ENCODE measurements around the gene TSSK2.
"Not testable (repeated sequence)": the region's sequence is repeated elsewhere in the genome, so short reads cannot be mapped to it uniquely, and the experiment has no call there.

Gene TSSK2

DNA sequence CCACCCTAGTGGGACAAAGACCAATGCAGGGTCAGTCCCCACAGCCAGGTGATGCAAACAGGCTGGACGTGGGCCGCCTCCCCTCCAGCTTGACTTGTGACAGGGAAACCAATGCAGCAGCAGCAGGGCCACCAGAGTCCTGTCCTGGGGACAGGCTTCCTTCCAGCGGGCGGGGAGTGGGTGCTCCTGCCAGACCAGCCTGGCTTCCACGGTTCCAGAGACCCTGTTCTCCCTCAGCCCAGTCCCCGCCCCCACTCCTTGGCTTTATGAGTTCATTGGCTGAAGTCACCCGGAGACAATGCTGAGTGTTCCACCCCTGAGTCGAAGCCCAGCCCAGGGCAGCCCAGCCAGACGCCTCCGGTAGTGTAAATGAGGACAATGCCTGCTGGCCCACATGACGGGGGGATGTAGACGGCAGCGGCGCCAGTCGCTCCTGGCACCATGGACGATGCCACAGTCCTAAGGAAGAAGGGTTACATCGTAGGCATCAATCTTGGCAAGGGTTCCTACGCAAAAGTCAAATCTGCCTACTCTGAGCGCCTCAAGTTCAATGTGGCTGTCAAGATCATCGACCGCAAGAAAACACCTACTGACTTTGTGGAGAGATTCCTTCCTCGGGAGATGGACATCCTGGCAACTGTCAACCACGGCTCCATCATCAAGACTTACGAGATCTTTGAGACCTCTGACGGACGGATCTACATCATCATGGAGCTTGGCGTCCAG is at the start of gene TSSK2:
Gene TSSK2, plus strand, starts transcription at position 350 of the 726 bp plus-strand sequence. Its CDS starts 92 bp downstream, at position 442.
- no peak for DNase-seq

DNA sequence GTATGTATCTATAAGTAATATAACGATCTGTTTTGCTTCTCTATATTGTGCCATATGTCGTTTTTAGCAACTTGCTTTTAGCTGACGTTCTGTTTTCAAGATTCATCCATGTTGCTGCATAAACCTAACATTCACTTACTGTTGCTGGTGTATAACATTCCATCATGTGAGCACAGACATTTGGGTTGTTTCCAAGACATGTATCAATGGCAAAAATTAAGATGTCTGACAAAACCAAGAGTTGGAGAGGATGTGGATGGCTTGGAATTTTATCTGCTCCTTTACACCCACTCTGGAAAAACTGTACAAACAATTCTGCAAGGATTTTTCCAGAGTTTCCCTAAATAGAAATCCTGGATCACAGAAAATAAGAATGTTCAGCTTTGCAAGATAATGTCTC is 49.8 kb upstream of the TSSK2 start:
- no peak for DNase-seq

DNA sequence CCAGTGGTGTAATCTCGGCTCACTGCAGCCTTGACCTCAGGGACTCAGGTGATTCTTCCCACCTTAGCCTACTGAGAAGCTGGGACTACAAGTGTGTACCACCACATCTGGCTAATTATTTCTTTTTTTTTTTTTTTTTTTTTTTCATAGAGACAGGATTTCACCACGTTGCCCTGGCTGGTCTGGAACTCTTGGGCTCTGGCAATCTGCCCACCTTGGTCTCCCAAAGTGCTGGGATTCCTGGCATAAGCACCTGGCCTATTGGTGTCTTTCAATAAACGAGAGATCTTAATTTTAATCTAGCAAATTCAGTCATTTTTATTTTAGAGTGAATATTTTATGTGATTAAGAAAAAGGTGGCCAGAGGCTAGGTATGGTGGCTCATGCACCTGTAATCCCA is 49.0 kb upstream of the TSSK2 start:
- DNase-seq, result no peak

GRCh38 chr22:19082793-19083192 is 48.3 kb upstream of the TSSK2 start:
- no peak for DNase-seq

- not testable (repeated sequence) for DNase-seq
Measured at GRCh38 chr22:19084126-19084525, 47.0 kb upstream of the TSSK2 start.

DNA sequence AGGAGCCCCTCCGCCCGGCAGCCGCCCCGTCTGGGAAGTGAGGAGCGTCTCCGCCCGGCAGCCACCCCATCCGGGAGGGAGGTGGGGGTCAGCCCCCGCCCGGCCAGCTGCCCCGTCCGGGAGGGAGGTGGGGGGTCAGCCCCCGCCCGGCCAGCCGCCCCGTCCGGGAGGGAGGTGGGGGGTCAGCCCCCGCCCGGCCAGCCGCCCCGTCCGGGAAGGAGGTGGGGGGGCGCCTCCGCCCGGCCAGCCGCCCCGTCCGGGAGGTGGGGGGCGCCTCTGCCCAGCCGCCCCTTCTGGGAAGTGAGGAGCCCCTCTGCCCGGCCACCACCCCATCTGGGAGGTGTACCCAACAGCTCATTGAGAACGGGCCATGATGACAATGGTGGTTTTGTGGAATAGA is 46.5 kb upstream of the TSSK2 start:
- DNase-seq, result not testable (repeated sequence)

DNA sequence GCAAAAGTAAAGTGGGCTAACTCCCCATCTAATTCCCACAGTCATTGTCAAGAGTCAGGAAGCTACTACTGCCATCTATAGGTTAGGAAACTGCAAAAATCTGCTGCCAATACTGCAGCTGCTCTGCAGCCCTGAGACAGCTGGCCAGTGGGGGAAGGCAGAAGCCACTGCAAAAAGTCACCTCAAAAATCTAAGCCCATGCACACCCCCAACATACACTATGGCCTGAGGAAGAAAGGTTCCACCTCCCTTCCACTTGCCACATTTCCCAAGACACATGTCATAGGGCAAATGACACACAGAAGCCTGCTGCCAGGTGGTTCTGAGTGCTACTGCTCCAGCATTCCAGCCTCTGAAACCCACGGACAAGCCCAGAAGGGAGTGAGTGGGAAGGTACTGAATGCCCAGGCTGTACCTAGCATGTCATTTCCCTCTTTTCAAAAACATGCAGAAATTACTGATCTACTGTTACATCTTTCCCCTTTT is 45.8 kb upstream of the TSSK2 start:
- DNase-seq, result no peak

DNA sequence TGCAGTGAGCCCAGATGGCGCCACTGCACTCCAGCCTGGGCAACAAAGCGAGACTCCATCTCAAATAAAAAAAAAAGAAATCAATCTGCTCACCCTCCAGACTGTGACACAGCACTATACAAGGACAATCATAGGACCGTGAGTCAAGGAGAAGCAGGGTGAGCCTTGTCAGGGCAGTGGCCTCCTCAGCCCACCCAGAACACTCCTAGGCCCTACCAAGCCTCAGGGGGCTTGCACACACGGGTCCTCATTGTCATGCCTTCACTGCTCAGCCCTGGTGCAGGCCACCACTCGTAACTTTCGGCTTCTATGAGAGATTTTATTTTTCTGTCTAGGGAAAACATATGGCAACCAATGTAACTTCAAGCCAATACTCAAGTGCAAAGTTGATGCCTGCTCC is 44.7 kb upstream of the TSSK2 start:
- no peak for DNase-seq

DNA sequence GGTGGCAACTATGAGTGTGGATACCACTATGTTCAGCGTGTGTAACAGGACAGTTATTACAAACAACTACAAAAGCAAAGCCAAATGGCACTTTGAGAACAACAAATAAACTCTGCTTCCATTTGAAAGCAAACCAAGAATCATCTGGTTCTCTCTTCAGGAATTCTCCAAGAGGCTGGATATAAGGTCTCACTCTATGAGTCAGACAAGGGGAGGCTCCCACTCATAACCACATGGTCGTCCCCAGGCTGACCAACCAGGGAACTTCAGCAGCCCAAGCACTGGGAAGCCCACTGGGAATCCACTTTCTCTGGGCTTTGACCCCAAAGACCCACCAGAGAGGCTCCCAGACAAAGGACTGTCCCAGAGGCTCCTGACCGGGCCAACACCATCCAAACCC is 44.2 kb upstream of the TSSK2 start:
- DNase-seq, result no peak

DNA sequence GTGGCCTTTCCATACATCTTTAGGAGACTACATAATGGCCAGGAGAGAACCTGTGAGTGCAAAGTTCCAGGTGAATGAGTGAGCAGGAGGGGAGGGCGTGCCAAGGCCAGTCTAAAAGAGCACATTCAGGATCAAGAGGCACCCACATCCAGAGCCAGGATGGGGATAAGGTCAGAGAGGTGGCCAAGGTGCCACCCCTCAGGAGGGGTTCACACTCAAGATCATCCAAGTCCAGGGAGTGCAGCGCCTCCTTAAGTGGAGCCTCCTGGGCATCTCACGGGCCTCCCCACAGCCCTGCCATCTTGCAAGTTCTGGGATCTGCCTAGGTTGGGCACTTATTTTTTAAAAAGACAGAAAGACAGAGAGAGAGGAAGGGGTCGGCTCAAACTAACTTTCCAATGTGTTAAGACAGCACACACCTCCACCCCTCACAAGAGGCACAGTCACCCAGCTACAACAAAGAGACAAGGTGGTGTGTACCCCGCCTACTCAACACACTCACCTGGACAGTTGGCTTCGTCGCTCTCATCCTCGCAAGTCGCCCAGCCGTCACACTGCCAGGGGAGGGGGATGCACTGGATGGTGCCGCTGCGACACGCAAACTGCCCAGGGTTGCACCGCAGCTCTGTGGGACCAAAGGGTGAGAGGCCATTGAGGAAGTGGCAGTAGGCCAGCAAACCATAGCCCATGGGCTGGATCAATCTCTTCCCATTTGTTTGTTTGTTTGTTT is 42.1 kb upstream of the TSSK2 start:
- no peak for DNase-seq

DNA sequence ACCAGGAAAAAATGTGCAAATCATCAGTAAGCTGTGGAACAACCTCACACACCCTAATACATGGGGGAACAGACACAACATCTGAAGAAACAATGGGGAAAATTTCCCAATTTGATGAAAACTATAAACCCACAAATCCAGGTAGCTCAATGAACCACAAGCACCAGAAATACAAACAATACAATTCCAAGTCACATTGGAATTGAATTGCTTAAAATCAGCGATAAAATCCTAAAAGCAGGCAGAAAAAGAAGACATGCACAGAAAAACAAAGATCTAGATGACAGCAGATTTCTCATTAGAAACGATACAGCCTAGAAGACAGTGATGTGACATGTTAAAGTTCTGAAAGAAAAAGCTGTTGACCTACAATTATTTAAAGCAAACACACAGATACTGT is 40.9 kb upstream of the TSSK2 start:
- no peak for DNase-seq

GRCh38 chr22:19090586-19091127 is 40.5 kb upstream of the TSSK2 start:
- no peak for DNase-seq

- DNase-seq, result no peak
Measured at GRCh38 chr22:19092725-19093124, 38.4 kb upstream of the TSSK2 start.

DNA sequence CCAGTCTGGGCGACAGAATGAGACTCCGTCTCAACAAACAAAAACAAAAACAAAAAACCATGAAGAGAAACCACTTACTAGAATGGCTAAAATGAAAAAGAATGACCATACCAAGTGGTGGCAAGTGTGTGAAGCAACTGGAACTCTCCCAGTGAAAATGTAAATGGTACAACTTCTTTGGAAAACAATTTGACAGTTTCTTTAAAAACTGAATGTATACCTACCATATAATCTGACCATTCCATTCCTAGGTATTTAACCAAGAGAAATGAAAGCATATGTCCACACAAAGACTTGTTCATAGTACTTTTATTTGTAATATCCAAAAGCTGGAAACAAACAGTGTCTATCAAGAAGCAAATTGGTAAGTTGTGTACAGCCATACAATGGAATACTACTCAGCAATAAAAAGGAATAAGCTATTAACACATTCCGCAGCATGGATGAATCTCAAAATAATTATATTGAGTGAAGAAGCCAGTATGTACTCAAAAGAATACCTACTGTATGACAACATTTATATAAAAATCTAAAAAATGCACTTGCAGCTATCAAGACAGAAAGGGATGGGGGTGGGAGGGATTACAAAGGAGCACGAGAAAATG is 36.6 kb upstream of the TSSK2 start:
- no peak for DNase-seq

GRCh38 chr22:19096555-19096954 is 34.6 kb upstream of the TSSK2 start:
- no peak for DNase-seq

GRCh38 chr22:19097518-19097917 is 33.6 kb upstream of the TSSK2 start:
- no peak for DNase-seq

DNA sequence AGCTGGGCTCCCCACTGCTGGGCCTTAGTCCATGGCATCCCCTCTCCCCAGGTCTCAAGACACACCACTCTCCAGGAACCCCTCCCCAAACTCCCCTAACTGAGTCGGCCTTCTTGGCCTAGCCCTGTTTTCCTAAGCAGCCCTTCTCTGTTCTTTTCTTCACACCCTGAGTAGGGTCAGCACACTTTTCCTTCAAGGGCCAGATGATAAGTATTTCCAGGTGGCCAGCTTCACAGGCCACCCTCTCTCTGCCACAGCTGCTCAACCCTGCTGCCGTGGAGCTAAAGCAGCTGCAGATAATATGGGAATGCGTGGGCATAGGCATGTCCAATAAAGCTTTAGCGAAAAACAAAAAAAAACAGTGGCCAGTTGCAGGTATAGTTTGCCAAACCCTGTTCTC is 33.0 kb upstream of the TSSK2 start:
- no peak for DNase-seq

DNA sequence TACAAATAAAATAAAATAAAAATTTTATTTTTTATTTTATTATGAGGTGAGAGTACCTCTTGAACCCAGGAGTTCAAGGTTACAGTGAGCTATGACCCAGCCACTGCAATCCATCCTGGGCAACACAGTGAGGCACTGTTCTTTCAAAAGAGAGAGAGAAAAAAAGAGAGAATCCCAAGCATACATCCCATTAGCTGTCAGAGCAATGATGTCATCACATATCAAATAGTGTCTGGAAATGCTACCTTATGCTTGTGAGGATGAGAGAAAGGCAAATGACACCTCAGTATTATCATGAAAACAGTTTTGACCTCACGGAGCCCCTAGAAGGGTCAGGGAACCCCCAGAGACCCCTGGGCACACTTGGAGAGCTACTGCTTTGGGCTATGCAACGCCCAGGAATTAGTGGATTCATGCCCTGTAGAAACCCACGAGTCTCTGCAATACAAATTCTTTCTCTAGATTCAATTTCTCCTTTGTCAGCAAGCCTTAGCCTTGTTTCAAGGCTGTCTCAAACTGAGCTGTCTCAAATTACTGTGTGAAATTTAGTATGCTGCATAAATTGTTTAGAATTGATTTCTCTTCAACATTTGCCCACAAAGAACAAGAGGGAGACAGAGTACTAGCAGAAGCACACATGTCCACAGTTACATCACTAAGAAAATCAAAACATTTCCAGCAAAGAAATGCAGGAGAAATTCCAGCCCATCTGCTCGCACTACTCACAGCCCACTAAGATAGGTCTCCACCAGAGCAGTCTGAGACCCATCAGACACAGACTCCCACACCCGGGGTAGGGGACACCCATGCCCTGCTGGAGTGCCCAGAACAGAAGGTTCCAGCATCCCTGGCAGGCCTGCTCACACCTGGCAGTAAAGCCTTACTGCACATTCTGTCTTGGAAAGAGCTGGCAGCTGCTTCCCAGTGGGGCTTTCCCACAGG is 27.0 kb upstream of the TSSK2 start:
- DNase-seq, result no peak

GRCh38 chr22:19105456-19105855 is 25.7 kb upstream of the TSSK2 start:
- DNase-seq, result no peak

GRCh38 chr22:19105867-19106802 is 25.0 kb upstream of the TSSK2 start:
- DNase-seq, result no peak

All from NCI-H2107 (cell line).